ENCODE measurements around the gene DSC3.

GRCh38 chr18:30960661-30961060 lies 81.9 kb downstream of the DSC3 start:
- TF ChIP-seq POLR2AphosphoS5 (IDR thresholded peaks at IDR 0.05; ENCODE audit: low read depth, low read length), result no peak
- TF ChIP-seq POLR2A (IDR thresholded peaks at IDR 0.05; ENCODE audit: low read depth, low read length), result no peak
- TF ChIP-seq TAF1 (IDR thresholded peaks at IDR 0.05; ENCODE audit: borderline replicate concordance, low read depth, low read length), result no peak

Measured in GM12892 (cell line).